T-cell (primary cell): ENCODE measurements around the gene HAND1. TPM values are rescaled to one million over a fixed set of nuclear protein-coding genes. Genes with fewer than 3 reads are reported as not detected.

Source experiments
- ATAC-seq, 4 experiments: fragments of 200-7000 bp in 3 of 4; fragments of 150-1000 bp in 1 of 4; cut with Tn5 transposase; replicated peaks in 1 of 4; 1 replicate in 3 of 4; 2 replicates in 1 of 4; pipeline ENCODE4 v1.10.0; 2021; ENCODE audit warnings: moderate library complexity in 3 of 4, mild to moderate bottlenecking in 2 of 4, moderate number of reproducible peaks in 1 of 4
- CTCF ChIA-PET, 2 donors: fragments of 300-600 bp; sonication (Branson Sonifier 250); formaldehyde crosslinking; loops; one replicate each; lab custom pipeline; 2022; ENCODE audit warnings: antibody characterized with exemption in 2 of 2; lab: Charles Lee
- POLR2A ChIA-PET, 2 donors: fragments of 300-600 bp; sonication (Branson Sonifier 250); formaldehyde crosslinking; loops; one replicate each; lab custom pipeline; 2022; ENCODE audit warnings: antibody characterized with exemption in 2 of 2; lab: Charles Lee
- DNase-seq, 35 experiments: peaks; one replicate each; pipeline versions ENCODE4 v3.0.0 to v3.0.0-alpha.2; 2013 to 2023
- H3K27ac ChIP-seq: one replicate; pipeline ENCODE4 v1.5.1; 2013; ENCODE audit warnings: low read length
- H3K27me3 ChIP-seq, 2 experiments: replicated peaks in 1 of 2; 1 replicate in 1 of 2; 2 replicates in 1 of 2; pipeline versions ENCODE4 v1.6.1 to v1.7.0; 2013; ENCODE audit warnings: low read length in 1 of 2, mixed read lengths in 1 of 2; ENCODE audit not compliant: control insufficient read depth in 2 of 2, insufficient read depth in 2 of 2; ENCODE audit errors: extremely low read depth in 1 of 2
- H3K36me3 ChIP-seq, 2 donors: 1 replicate in 1 of 2; 2 replicates in 1 of 2; pipeline versions ENCODE4 v1.6.1 to v1.7.0; 2013; ENCODE audit warnings: low read length in 1 of 2; ENCODE audit not compliant: control insufficient read depth in 2 of 2, insufficient read depth in 1 of 2; ENCODE audit errors: extremely low read depth in 1 of 2
- H3K4me1 ChIP-seq, 2 experiments: 1 replicate in 1 of 2; 2 replicates in 1 of 2; pipeline versions ENCODE4 v1.6.1 to v1.7.0; 2013; ENCODE audit warnings: low read length in 2 of 2, mixed read lengths in 1 of 2; ENCODE audit not compliant: insufficient read depth in 2 of 2, control insufficient read depth in 1 of 2; ENCODE audit errors: extremely low read depth in 1 of 2
- H3K4me3 ChIP-seq, 2 donors: 1 replicate in 1 of 2; 2 replicates in 1 of 2; pipeline versions ENCODE4 v1.5.1 to v1.7.0; 2013; ENCODE audit warnings: mild to moderate bottlenecking in 2 of 2, low read length in 1 of 2, moderate library complexity in 1 of 2; ENCODE audit not compliant: control insufficient read depth in 1 of 2; ENCODE audit errors: extremely low read depth in 1 of 2
- H3K9me3 ChIP-seq: 2 replicates; pipeline ENCODE4 v1.7.0; 2013
- H3K27ac Mint-ChIP-seq, 2 donors: one replicate each; pipeline ENCODE4 v1.8.0; 2020 to 2021; ENCODE audit warnings: mild to moderate bottlenecking in 2 of 2, mixed read lengths in 2 of 2
- H3K27me3 Mint-ChIP-seq, 2 donors: one replicate each; pipeline ENCODE4 v1.8.0; 2021 to 2022; ENCODE audit warnings: mixed read lengths in 2 of 2
- H3K36me3 Mint-ChIP-seq: one replicate; pipeline ENCODE4 v1.8.0; 2021; ENCODE audit warnings: mixed read lengths
- H3K4me1 Mint-ChIP-seq, 3 donors: one replicate each; pipeline ENCODE4 v1.8.0; 2020 to 2022; ENCODE audit warnings: mixed read lengths in 3 of 3, mild to moderate bottlenecking in 1 of 3
- H3K4me3 Mint-ChIP-seq, 3 donors: one replicate each; pipeline ENCODE4 v1.8.0; 2020 to 2022; ENCODE audit warnings: mild to moderate bottlenecking in 3 of 3, mixed read lengths in 3 of 3, moderate library complexity in 3 of 3
- H3K9me3 Mint-ChIP-seq, 3 donors: one replicate each; pipeline ENCODE4 v1.8.0; 2020 to 2022; ENCODE audit warnings: mixed read lengths in 3 of 3
- WGBS: methylation state at CpG from one replicate; pipeline ENCODE4 v1.1.5; 2013; ENCODE audit warnings: missing lambda C conversion rate; ENCODE audit not compliant: insufficient coverage; 5-methylcytosine and 5-hydroxymethylcytosine counted together
- total RNA-seq, 35 experiments: library from RNA in 6 of 35; stranded (reverse) in 6 of 35; fragments of 120-200 nt in 1 of 35; gene quantifications; one replicate each; pipeline versions ENCODE4 v1.2.1 to v1.2.4 and lab custom pipeline; 2013 to 2026

HAND1 gene
- total RNA-seq, 5 donors from 2014 or later (not counting 1 experiment from before 2014, with no cell fraction given) = not detected

- Histone ChIP-seq H3K27me3 (peaks cover 2 to 29% of the 10 kb centered on the region in 2 experiments), H3K4me3 (no peak overlapping the region), H3K36me3 (no peaks in the 10 kb centered on the region), H3K27ac (no peak overlapping the region), H3K9me3 (no peaks in the 10 kb centered on the region), H3K4me1 (no peaks in the 10 kb centered on the region)
- Mint-ChIP-seq H3K36me3 (no peaks in the 10 kb centered on the region), H3K27ac (no peak overlapping the region), H3K4me3 (no peak overlapping the region), H3K9me3 (no peaks in the 10 kb centered on the region), H3K4me1 (peaks cover 0 to 2% (median 0%) of the 10 kb centered on the region in 3 donors), H3K27me3 (peaks cover 27 to 38% of the 10 kb centered on the region in 2 donors)
- ChIA-PET POLR2A (no interaction called here), CTCF (interaction anchor here in 1 of 2 donors (1.3 kb wide), 1 partner anchor 34 kb away, joined by 4 read pairs; no protein-coding TSS in a partner anchor)
- DNase-seq (no peak), ATAC-seq (no peak)
- whole genome bisulfite sequencing = no CpG with 5 or more reads among the region's 1 CpG
These were observed 24.2 kb upstream of the HAND1 start for GRCh38 chr5:154502180-154502579.

- POLR2A ChIA-PET = no interaction called here
- no peaks in the 10 kb centered on the region for H3K9me3 Mint-ChIP-seq
- CTCF ChIA-PET = no interaction called here
- H3K36me3 ChIP-seq = no peaks in the 10 kb centered on the region
- H3K4me3 ChIP-seq = no peak overlapping the region
- peaks cover 2 to 27% of the 10 kb centered on the region in 2 experiments for H3K27me3 ChIP-seq
- no peak overlapping the region for H3K4me3 Mint-ChIP-seq
- DNase-seq (no peak), ATAC-seq (no peak)
- peaks cover 0 to 2% (median 0%) of the 10 kb centered on the region in 3 donors for H3K4me1 Mint-ChIP-seq
- H3K27ac Mint-ChIP-seq = no peak overlapping the region
- no peak overlapping the region for H3K27ac ChIP-seq
- H3K4me1 ChIP-seq = no peaks in the 10 kb centered on the region
- H3K9me3 ChIP-seq = no peaks in the 10 kb centered on the region
- H3K27me3 Mint-ChIP-seq = peaks cover 21 to 36% of the 10 kb centered on the region in 2 donors
- no peaks in the 10 kb centered on the region for H3K36me3 Mint-ChIP-seq
- WGBS = 57% methylated on average over 1 of the region's 2 CpGs
These were observed 23.5 kb upstream of the HAND1 start for GRCh38 chr5:154501566-154501965.

- ATAC-seq (no peak), DNase-seq (no peak)
- peaks cover 0 to 2% (median 0%) of the 10 kb centered on the region in 3 donors for H3K4me1 Mint-ChIP-seq
- ChIA-PET POLR2A (no interaction called here), CTCF (no interaction called here)
- H3K9me3 Mint-ChIP-seq = no peaks in the 10 kb centered on the region
- Histone ChIP-seq H3K9me3 (no peaks in the 10 kb centered on the region), H3K27me3 (peaks cover 2 to 23% of the 10 kb centered on the region in 2 experiments), H3K4me1 (no peaks in the 10 kb centered on the region), H3K4me3 (no peak overlapping the region), H3K27ac (no peak overlapping the region), H3K36me3 (no peaks in the 10 kb centered on the region)
- no peak overlapping the region for H3K4me3 Mint-ChIP-seq
- H3K27me3 Mint-ChIP-seq = peaks cover 28 to 43% of the 10 kb centered on the region in 2 donors
- no peaks in the 10 kb centered on the region for H3K36me3 Mint-ChIP-seq
- WGBS = 60% methylated on average over 1 of the region's 2 CpGs
- no peak overlapping the region for H3K27ac Mint-ChIP-seq
These were observed 21.0 kb upstream of the HAND1 start for GRCh38 chr5:154498994-154499393.

- no peak overlapping the region for H3K27ac Mint-ChIP-seq
- Histone ChIP-seq H3K27ac (no peak overlapping the region), H3K4me1 (no peaks in the 10 kb centered on the region), H3K9me3 (no peaks in the 10 kb centered on the region), H3K4me3 (no peak overlapping the region), H3K27me3 (peaks cover 2 to 23% of the 10 kb centered on the region in 2 experiments), H3K36me3 (no peaks in the 10 kb centered on the region)
- H3K4me3 Mint-ChIP-seq = no peak overlapping the region
- CTCF ChIA-PET = no interaction called here
- ATAC-seq (no peak), DNase-seq (no peak)
- no peaks in the 10 kb centered on the region for H3K36me3 Mint-ChIP-seq
- POLR2A ChIA-PET = no interaction called here
- H3K4me1 Mint-ChIP-seq = peaks cover 0 to 1% (median 0%) of the 10 kb centered on the region in 3 donors
- WGBS = 0% methylated on average over 1 of the region's 1 CpG
- no peaks in the 10 kb centered on the region for H3K9me3 Mint-ChIP-seq
- peaks cover 29 to 47% of the 10 kb centered on the region in 2 donors for H3K27me3 Mint-ChIP-seq
These were observed 20.6 kb upstream of the HAND1 start for GRCh38 chr5:154498591-154498990.

- peaks cover 5 to 37% of the 10 kb centered on the region in 2 experiments for H3K27me3 ChIP-seq
- no peaks in the 10 kb centered on the region for H3K36me3 Mint-ChIP-seq
- ATAC-seq (no peak), DNase-seq (no peak)
- no peaks in the 10 kb centered on the region for H3K4me1 ChIP-seq
- POLR2A ChIA-PET = no interaction called here
- no peak overlapping the region for H3K27ac Mint-ChIP-seq
- peaks cover 43 to 61% of the 10 kb centered on the region in 2 donors for H3K27me3 Mint-ChIP-seq
- no peak overlapping the region for H3K4me3 Mint-ChIP-seq
- no CpG with 5 or more reads among the region's 4 CpGs for WGBS
- H3K36me3 ChIP-seq = no peaks in the 10 kb centered on the region
- no peak overlapping the region for H3K27ac ChIP-seq
- H3K9me3 ChIP-seq = no peaks in the 10 kb centered on the region
- CTCF ChIA-PET = no interaction called here
- no peak overlapping the region for H3K4me3 ChIP-seq
- H3K9me3 Mint-ChIP-seq = no peaks in the 10 kb centered on the region
- H3K4me1 Mint-ChIP-seq = no peaks in the 10 kb centered on the region
These were observed 16.0 kb upstream of the HAND1 start for GRCh38 chr5:154494036-154494435.

- Mint-ChIP-seq H3K27me3 (peaks cover 43 to 59% of the 10 kb centered on the region in 2 donors), H3K9me3 (no peaks in the 10 kb centered on the region), H3K36me3 (no peaks in the 10 kb centered on the region), H3K4me1 (no peaks in the 10 kb centered on the region), H3K4me3 (no peak overlapping the region), H3K27ac (no peak overlapping the region)
- peaks cover 5 to 35% of the 10 kb centered on the region in 2 experiments for H3K27me3 ChIP-seq
- H3K27ac ChIP-seq = no peak overlapping the region
- H3K9me3 ChIP-seq = no peaks in the 10 kb centered on the region
- POLR2A ChIA-PET = no interaction called here
- DNase-seq (no peak), ATAC-seq (no peak)
- H3K4me3 ChIP-seq = no peak overlapping the region
- 39% methylated on average over 25 of the region's 29 CpGs for WGBS
- no peaks in the 10 kb centered on the region for H3K4me1 ChIP-seq
- CTCF ChIA-PET = no interaction called here
- H3K36me3 ChIP-seq = no peaks in the 10 kb centered on the region
These were observed 15.2 kb upstream of the HAND1 start for GRCh38 chr5:154493274-154493673.

- H3K27me3 Mint-ChIP-seq = peaks cover 46 to 62% of the 10 kb centered on the region in 2 donors
- Histone ChIP-seq H3K9me3 (no peaks in the 10 kb centered on the region), H3K27me3 (peaks cover 13 to 36% of the 10 kb centered on the region in 2 experiments), H3K36me3 (no peaks in the 10 kb centered on the region), H3K4me3 (no peak overlapping the region), H3K4me1 (no peaks in the 10 kb centered on the region), H3K27ac (no peak overlapping the region)
- no CpG with 5 or more reads among the region's 2 CpGs for WGBS
- ChIA-PET CTCF (no interaction called here), POLR2A (no interaction called here)
- ATAC-seq (no peak), DNase-seq (no peak)
- no peaks in the 10 kb centered on the region for H3K36me3 Mint-ChIP-seq
- no peak overlapping the region for H3K4me3 Mint-ChIP-seq
- no peaks in the 10 kb centered on the region for H3K4me1 Mint-ChIP-seq
- H3K9me3 Mint-ChIP-seq = no peaks in the 10 kb centered on the region
- no peak overlapping the region for H3K27ac Mint-ChIP-seq
These were observed 13.9 kb upstream of the HAND1 start for GRCh38 chr5:154491941-154492340.
